SHP77 treated with DMSO at 0.1 percent for 48 hours (cell line): ENCODE measurements around the gene GTF2H1.
A peak's percentile ranks its signal among the peaks of the same experiment; 100 is the strongest.
"Not testable (repeated sequence)": the region's sequence is repeated elsewhere in the genome, so short reads cannot be mapped to it uniquely, and the experiment has no call there.

Experiments
- DNase-seq: peaks from one replicate; lab custom pipeline; 2025; lab: John Stamatoyannopoulos, UW

The GTF2H1 gene

GRCh38 chr11:18375941-18376340, 53.6 kb downstream of the GTF2H1 start:
- no peak for DNase-seq

GRCh38 chr11:18379201-18379600, 56.8 kb downstream of the GTF2H1 start:
- no peak for DNase-seq

GRCh38 chr11:18383388-18384156, 61.2 kb downstream of the GTF2H1 start:
- DNase-seq, result no peak

- no peak for DNase-seq
Measured at GRCh38 chr11:18384157-18384641, 61.8 kb downstream of the GTF2H1 start.

GRCh38 chr11:18390088-18390487, 67.7 kb downstream of the GTF2H1 start:
- no peak for DNase-seq

- DNase-seq, result no peak
Measured at GRCh38 chr11:18392434-18393321, 70.3 kb downstream of the GTF2H1 start.

GRCh38 chr11:18393581-18394274, 71.4 kb downstream of the GTF2H1 start:
- DNase-seq, result no peak

GRCh38 chr11:18394275-18394927, 72.0 kb downstream of the GTF2H1 start, which contains the start of gene LDHA:
Gene LDHA, plus strand, starts transcription at chr11:18394563. Its CDS starts 2,280 bp downstream, at chr11:18396843.
- peak; percentile 37 for DNase-seq

- no peak for DNase-seq
Measured at GRCh38 chr11:18394928-18395734, 72.8 kb downstream of the GTF2H1 start.

GRCh38 chr11:18395735-18396504, 73.6 kb downstream of the GTF2H1 start:
- peak; percentile 77 for DNase-seq

- no peak for DNase-seq
Measured at GRCh38 chr11:18397921-18398320, 75.6 kb downstream of the GTF2H1 start.

- DNase-seq, result not testable (repeated sequence)
Measured at GRCh38 chr11:18401077-18401476, 78.7 kb downstream of the GTF2H1 start.

- no peak for DNase-seq
Measured at GRCh38 chr11:18404062-18404461, 81.7 kb downstream of the GTF2H1 start.

GRCh38 chr11:18407400-18407799, 85.0 kb downstream of the GTF2H1 start:
- not testable (repeated sequence) for DNase-seq

GRCh38 chr11:18408558-18409291, 86.4 kb downstream of the GTF2H1 start:
- DNase-seq, result no peak

- DNase-seq, result no peak
Measured at GRCh38 chr11:18416459-18416858, 94.1 kb downstream of the GTF2H1 start.
